CD14-positive monocyte (primary cell): ENCODE measurements around the gene SLCO1C1. TPM values are rescaled to one million over a fixed set of nuclear protein-coding genes. Genes with fewer than 3 reads are reported as not detected.

Source experiments
- DNase-seq, 3 donors: peaks; one replicate each; pipeline ENCODE4 v3.0.0-alpha.2; 2011 to 2022
- H2AFZ ChIP-seq: 2 replicates; pipeline ENCODE4 v1.6.0; 2012; ENCODE audit warnings: mild to moderate bottlenecking, low read depth, low read length, inconsistent platforms; ENCODE audit not compliant: insufficient read depth, poor library complexity, severe bottlenecking
- H3K27ac ChIP-seq, 2 donors: 1 replicate in 1 of 2; 2 replicates in 1 of 2; pipeline ENCODE4 v1.5.1; 2012 to 2013; ENCODE audit warnings: low read length in 2 of 2, control low read depth in 1 of 2, inconsistent platforms in 1 of 2, low read depth in 1 of 2, mild to moderate bottlenecking in 1 of 2
- H3K27me3 ChIP-seq, 2 donors: one replicate each; pipeline versions ENCODE4 v1.6.0 to v1.6.1; 2011 to 2013; ENCODE audit warnings: low read length in 2 of 2; ENCODE audit not compliant: control insufficient read depth in 2 of 2, insufficient read depth in 2 of 2
- H3K36me3 ChIP-seq, 2 donors: replicated peaks in 1 of 2; 1 replicate in 1 of 2; 2 replicates in 1 of 2; pipeline versions ENCODE4 v1.5.1 to v1.6.1; 2012 to 2013; ENCODE audit warnings: low read length in 2 of 2, control low read depth in 1 of 2, inconsistent platforms in 1 of 2, mild to moderate bottlenecking in 1 of 2; ENCODE audit not compliant: insufficient read depth in 2 of 2, control insufficient read depth in 1 of 2
- H3K4me1 ChIP-seq, 2 donors: 1 replicate in 1 of 2; 2 replicates in 1 of 2; pipeline versions ENCODE4 v1.5.1 to v1.6.1; 2012 to 2013; ENCODE audit warnings: low read length in 2 of 2, control low read depth in 1 of 2, inconsistent platforms in 1 of 2, mild to moderate bottlenecking in 1 of 2, moderate library complexity in 1 of 2; ENCODE audit not compliant: insufficient read depth in 2 of 2, control insufficient read depth in 1 of 2
- H3K4me2 ChIP-seq: replicated peaks from 2 replicates; pipeline ENCODE3; 2012; ENCODE audit warnings: low read length, moderate library complexity, mild to moderate bottlenecking; ENCODE audit not compliant: poor library complexity, severe bottlenecking; ENCODE audit errors: extremely low read depth
- H3K4me3 ChIP-seq, 3 experiments: fragments of 200-600 bp in 1 of 3; sonication (generic) in 1 of 3; replicated peaks in 1 of 3; 1 replicate in 2 of 3; 2 replicates in 1 of 3; pipeline ENCODE4 v1.5.1; 2011 to 2013; ENCODE audit warnings: low read length in 3 of 3, mild to moderate bottlenecking in 3 of 3, control low read depth in 2 of 3, low read depth in 2 of 3, inconsistent platforms in 1 of 3, moderate library complexity in 1 of 3
- H3K79me2 ChIP-seq: 2 replicates; pipeline ENCODE4 v1.6.0; 2012; ENCODE audit warnings: mild to moderate bottlenecking, control low read depth, inconsistent platforms, low read length, moderate library complexity; ENCODE audit not compliant: insufficient read depth
- H3K9ac ChIP-seq: 2 replicates; pipeline ENCODE4 v1.6.0; 2017; ENCODE audit warnings: low read length, mild to moderate bottlenecking; ENCODE audit not compliant: insufficient read depth, poor library complexity, severe bottlenecking
- H3K9me3 ChIP-seq, 2 donors: replicated peaks in 1 of 2; 1 replicate in 1 of 2; 2 replicates in 1 of 2; pipeline versions ENCODE4 v1.5.1 to v1.6.1; 2012 to 2013; ENCODE audit warnings: low read length in 2 of 2, control low read depth in 1 of 2; ENCODE audit not compliant: control insufficient read depth in 1 of 2, insufficient read depth in 1 of 2
- H4K20me1 ChIP-seq: 2 replicates; pipeline ENCODE4 v1.6.0; 2012; ENCODE audit warnings: mild to moderate bottlenecking, low read length, control low read depth, moderate library complexity; ENCODE audit not compliant: insufficient read depth
- H3K27ac Mint-ChIP-seq, 7 donors: one replicate each; pipeline ENCODE4 v1.8.0; 2020; ENCODE audit warnings: mild to moderate bottlenecking in 7 of 7, mixed read lengths in 7 of 7, moderate library complexity in 6 of 7, inconsistent platforms in 2 of 7
- H3K27me3 Mint-ChIP-seq, 3 donors: one replicate each; pipeline ENCODE4 v1.8.0; 2021 to 2022; ENCODE audit warnings: low read depth in 3 of 3, mild to moderate bottlenecking in 3 of 3, mixed read lengths in 3 of 3, moderate library complexity in 3 of 3, inconsistent platforms in 1 of 3
- H3K36me3 Mint-ChIP-seq, 2 donors: one replicate each; pipeline ENCODE4 v1.8.0; 2020; ENCODE audit warnings: mixed read lengths in 2 of 2, inconsistent platforms in 1 of 2, mild to moderate bottlenecking in 1 of 2
- H3K4me1 Mint-ChIP-seq: one replicate; pipeline ENCODE4 v1.8.0; 2020; ENCODE audit warnings: mild to moderate bottlenecking, mixed read lengths
- H3K4me3 Mint-ChIP-seq, 2 donors: one replicate each; pipeline ENCODE4 v1.8.0; 2020; ENCODE audit warnings: mild to moderate bottlenecking in 2 of 2, mixed read lengths in 2 of 2, moderate library complexity in 1 of 2
- H3K9me3 Mint-ChIP-seq, 7 donors: one replicate each; pipeline ENCODE4 v1.8.0; 2020 to 2022; ENCODE audit warnings: mixed read lengths in 7 of 7, mild to moderate bottlenecking in 6 of 7, moderate library complexity in 6 of 7, inconsistent platforms in 2 of 7
- WGBS: methylation state at CpG from one replicate; pipeline ENCODE4 v1.1.5; 2013; ENCODE audit warnings: missing lambda C conversion rate; ENCODE audit not compliant: insufficient coverage; 5-methylcytosine and 5-hydroxymethylcytosine counted together
- intact Hi-C, 2 donors: fragments of 100-400 bp; cut with micrococcal nuclease; formaldehyde crosslinking; loops; one replicate each; pipeline versions ENCODE4 v1.15.0 to v1.15.1; 2023
- polyA plus RNA-seq, 3 donors: library from polyadenylated mRNA; depleted of rRNA in 1 of 3; unstranded in 2 of 3; stranded (reverse) in 1 of 3; fragments of 300-500 nt in 2 of 3; fragments of >200 nt in 1 of 3; fragmentation: Illumina TruSeq in 2 of 3; gene quantifications; 1 replicate in 2 of 3; 2 replicates in 1 of 3; pipeline ENCODE4 v1.2.3, GENCODE V29; 2012 to 2021
- TF ChIP-seq, protein P1 (sequence below): fragments of 200-600 bp; IDR thresholded peaks from one replicate; pipeline ENCODE4 v1.8.0; 2022; ENCODE audit warnings: antibody characterized with exemption, mild to moderate bottlenecking

The SLCO1C1 gene
- polyA plus RNA-seq, 3 donors = not detected

DNA sequence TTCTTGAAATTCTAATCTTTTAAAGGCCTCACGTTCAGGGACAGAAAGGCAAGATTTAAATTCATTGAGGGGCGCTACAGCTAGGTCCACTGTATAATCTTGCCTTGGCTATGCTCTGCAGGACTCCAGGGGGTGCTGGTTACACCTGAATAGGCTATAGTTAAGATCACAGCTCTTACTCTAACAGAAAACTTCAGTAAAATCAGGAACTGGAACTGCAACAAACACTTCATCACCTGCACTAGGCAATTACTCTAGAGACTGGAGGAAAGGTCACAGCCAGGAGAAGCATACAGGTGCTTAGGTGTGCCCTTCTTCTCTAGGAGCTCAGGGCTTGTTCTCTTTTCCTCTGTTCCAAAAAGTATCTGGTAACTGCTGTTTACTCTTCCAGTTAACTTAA is 20.9 kb downstream of the SLCO1C1 start:
- no peak for DNase-seq
- intact Hi-C loops = no loop called here
- TF ChIP-seq, protein P1, sequence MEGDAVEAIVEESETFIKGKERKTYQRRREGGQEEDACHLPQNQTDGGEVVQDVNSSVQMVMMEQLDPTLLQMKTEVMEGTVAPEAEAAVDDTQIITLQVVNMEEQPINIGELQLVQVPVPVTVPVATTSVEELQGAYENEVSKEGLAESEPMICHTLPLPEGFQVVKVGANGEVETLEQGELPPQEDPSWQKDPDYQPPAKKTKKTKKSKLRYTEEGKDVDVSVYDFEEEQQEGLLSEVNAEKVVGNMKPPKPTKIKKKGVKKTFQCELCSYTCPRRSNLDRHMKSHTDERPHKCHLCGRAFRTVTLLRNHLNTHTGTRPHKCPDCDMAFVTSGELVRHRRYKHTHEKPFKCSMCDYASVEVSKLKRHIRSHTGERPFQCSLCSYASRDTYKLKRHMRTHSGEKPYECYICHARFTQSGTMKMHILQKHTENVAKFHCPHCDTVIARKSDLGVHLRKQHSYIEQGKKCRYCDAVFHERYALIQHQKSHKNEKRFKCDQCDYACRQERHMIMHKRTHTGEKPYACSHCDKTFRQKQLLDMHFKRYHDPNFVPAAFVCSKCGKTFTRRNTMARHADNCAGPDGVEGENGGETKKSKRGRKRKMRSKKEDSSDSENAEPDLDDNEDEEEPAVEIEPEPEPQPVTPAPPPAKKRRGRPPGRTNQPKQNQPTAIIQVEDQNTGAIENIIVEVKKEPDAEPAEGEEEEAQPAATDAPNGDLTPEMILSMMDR = no peak
- H3K36me3 Mint-ChIP-seq = no peaks in the 10 kb centered on the region
- H4K20me1 ChIP-seq = no peaks in the 10 kb centered on the region
- H3K36me3 ChIP-seq = no peaks in the 10 kb centered on the region
- WGBS = 100% methylated on average over 1 of the region's 2 CpGs
- no peaks in the 10 kb centered on the region for H3K27me3 Mint-ChIP-seq
- H3K4me1 ChIP-seq = no peaks in the 10 kb centered on the region
- H3K79me2 ChIP-seq = no peaks in the 10 kb centered on the region
- H3K4me1 Mint-ChIP-seq = no peaks in the 10 kb centered on the region
- no peak overlapping the region for H3K4me2 ChIP-seq
- no peak overlapping the region for H3K27ac ChIP-seq
- no peak overlapping the region for H3K4me3 Mint-ChIP-seq
- peaks cover 0 to 2% (median 0%) of the 10 kb centered on the region in 7 donors for H3K9me3 Mint-ChIP-seq
- H2AFZ ChIP-seq = no peak overlapping the region
- no peaks in the 10 kb centered on the region for H3K9me3 ChIP-seq
- no peak overlapping the region for H3K27ac Mint-ChIP-seq
- no peaks in the 10 kb centered on the region for H3K27me3 ChIP-seq
- no peak overlapping the region for H3K4me3 ChIP-seq
- no peak overlapping the region for H3K9ac ChIP-seq

DNA sequence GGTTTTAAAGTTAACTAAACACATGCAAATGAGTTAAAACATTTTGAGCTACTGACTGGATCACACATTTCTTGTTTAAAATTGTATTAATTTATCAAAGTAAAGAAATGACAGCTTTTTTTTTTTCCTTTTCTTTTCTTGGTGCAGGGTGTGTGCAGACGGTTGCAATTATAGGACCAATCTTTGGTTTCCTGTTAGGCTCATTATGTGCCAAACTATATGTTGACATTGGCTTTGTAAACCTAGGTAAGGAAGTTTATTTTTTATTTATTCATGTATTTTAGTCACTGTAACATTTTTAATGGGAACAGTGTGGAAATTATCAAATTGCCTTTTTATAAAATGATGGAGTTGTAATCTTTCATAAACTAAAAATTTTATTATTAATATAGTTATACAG is 21.9 kb downstream of the SLCO1C1 start:
- Histone ChIP-seq H3K4me1 (no peaks in the 10 kb centered on the region), H3K27me3 (no peaks in the 10 kb centered on the region), H3K9me3 (no peaks in the 10 kb centered on the region), H4K20me1 (no peaks in the 10 kb centered on the region), H3K36me3 (no peaks in the 10 kb centered on the region), H3K9ac (no peak overlapping the region), H2AFZ (no peak overlapping the region), H3K4me3 (no peak overlapping the region), H3K4me2 (no peak overlapping the region), H3K27ac (no peak overlapping the region), H3K79me2 (no peaks in the 10 kb centered on the region)
- Mint-ChIP-seq H3K9me3 (peaks cover 0 to 2% (median 0%) of the 10 kb centered on the region in 7 donors), H3K4me1 (no peaks in the 10 kb centered on the region), H3K27me3 (no peaks in the 10 kb centered on the region), H3K27ac (no peak overlapping the region), H3K36me3 (no peaks in the 10 kb centered on the region), H3K4me3 (no peak overlapping the region)
- WGBS = no CpG with 5 or more reads among the region's 1 CpG
- TF ChIP-seq, protein P1 = no peak
- no peak for DNase-seq
- intact Hi-C loops = no loop called here
